GM13977 (cell line): ENCODE measurements around the gene PHF21B.

Experiments
- DNase-seq: peaks from one replicate; pipeline ENCODE4 v3.0.0; 2012; ENCODE audit warnings: low spot score
- in situ Hi-C: fragments of 300-500 bp; cut with MboI; formaldehyde crosslinking; loops from one replicate; pipeline ENCODE4 v1.12.0; 2022; ENCODE audit warnings: low sequenced_read_pairs, low pct_unique_long_range_greater_than_20kb, mixed read lengths, inconsistent platforms; ENCODE audit not compliant: unreplicated experiment
- TF ChIP-seq, protein P1 (sequence below): IDR thresholded peaks from 2 replicates; pipeline ENCODE4 v1.5.1; 2012; ENCODE audit warnings: mild to moderate bottlenecking, control low read depth; ENCODE audit not compliant: insufficient read depth; ENCODE audit errors: extremely low read depth, missing control alignments

PHF21B gene

DNA sequence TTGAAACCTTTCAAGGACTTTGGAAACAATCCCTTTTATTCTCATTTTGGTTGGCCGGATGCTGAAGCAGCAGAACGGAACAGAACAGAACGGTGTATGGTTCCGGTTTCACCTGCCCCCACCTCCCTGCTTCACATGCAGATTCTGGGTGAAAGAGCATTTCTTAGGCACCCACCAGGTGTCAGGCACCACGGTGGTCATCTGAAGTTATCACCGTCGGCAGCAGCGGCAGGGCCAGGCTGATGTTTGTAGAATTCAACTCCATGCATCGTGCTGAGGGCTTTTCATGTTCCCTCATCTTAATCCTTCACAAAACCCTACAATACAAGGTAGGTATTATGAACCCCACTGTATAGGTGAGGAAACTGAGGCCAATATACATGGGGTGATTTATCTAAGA, 13.6 kb upstream of the PHF21B start:
- in situ Hi-C loops = no loop called here
- TF ChIP-seq, protein P1, sequence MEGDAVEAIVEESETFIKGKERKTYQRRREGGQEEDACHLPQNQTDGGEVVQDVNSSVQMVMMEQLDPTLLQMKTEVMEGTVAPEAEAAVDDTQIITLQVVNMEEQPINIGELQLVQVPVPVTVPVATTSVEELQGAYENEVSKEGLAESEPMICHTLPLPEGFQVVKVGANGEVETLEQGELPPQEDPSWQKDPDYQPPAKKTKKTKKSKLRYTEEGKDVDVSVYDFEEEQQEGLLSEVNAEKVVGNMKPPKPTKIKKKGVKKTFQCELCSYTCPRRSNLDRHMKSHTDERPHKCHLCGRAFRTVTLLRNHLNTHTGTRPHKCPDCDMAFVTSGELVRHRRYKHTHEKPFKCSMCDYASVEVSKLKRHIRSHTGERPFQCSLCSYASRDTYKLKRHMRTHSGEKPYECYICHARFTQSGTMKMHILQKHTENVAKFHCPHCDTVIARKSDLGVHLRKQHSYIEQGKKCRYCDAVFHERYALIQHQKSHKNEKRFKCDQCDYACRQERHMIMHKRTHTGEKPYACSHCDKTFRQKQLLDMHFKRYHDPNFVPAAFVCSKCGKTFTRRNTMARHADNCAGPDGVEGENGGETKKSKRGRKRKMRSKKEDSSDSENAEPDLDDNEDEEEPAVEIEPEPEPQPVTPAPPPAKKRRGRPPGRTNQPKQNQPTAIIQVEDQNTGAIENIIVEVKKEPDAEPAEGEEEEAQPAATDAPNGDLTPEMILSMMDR = no peak

DNA sequence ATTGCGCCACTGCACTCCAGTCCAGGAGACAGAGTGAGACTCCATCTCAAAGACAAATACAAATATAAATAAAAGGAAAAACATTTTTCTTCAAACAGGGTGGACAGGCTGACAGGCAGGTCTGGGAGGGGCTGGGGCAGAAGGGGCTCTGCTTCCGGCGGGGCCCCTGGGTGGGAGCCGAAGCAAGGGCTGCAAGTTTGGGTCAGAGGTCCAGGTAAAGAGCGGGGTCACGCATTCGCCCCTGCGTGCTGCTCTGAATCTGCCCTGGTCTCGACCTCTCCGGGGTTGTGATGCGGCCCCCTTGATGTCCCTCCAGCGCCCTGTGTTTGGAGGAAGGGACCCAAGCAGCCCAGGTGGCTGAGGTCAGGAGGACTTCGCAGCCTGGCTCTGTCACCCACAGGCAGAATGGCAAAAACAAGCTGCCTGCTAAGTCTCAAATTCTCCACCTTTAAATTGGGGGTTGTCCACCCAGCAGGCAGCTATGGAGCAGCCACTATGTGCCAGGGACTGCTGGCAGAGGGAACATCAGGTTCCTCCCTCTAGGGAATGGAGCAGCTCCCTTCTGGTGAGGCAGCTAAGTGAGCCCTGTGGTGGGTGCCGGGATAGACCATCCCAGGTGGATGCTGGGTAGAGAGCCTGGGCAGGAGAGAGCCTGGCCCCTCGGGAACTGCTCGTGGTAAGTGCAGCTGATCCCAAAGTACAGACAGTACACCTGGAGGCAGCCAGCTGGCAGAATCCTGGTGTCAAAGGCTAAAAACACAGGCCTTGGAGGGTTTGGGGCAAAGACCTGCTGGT, 10.3 kb upstream of the PHF21B start:
- DNase-seq = no peak
- TF ChIP-seq, protein P1 = no peak
- in situ Hi-C loops = no loop called here

More for the DNA sequence above, 13.6 kb upstream of the PHF21B start:
- DNase-seq = no peak

- in situ Hi-C loops = no loop called here
- TF ChIP-seq, protein P1 = no peak
- DNase-seq = no peak
These were observed 4.8 kb upstream of the PHF21B start for GRCh38 chr22:45014654-45015053.

GRCh38 chr22:45013138-45013537, 3.3 kb upstream of the PHF21B start:
- in situ Hi-C loops = no loop called here
- TF ChIP-seq, protein P1 = no peak
- DNase-seq = no peak

DNA sequence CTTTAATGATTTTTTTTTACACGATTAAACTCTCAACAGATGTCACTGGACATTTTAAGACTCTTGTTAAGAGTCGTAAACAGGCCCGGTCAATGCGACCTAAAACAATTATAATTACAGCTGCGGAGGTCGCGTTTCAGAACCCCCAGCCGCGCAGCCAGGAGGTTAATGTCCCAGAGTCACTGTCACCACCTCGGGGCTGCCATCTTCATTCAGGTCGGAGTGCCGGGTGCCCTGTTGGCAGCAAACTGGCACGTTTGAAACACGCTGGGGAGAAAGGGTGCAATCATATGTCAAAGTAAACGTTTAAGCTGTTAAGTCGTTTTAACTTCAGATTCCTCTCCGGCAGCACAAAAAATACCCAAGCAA, 711 bp upstream of the PHF21B start:
- no peak for DNase-seq
- in situ Hi-C loops = no loop called here
- TF ChIP-seq, protein P1 = no peak

DNA sequence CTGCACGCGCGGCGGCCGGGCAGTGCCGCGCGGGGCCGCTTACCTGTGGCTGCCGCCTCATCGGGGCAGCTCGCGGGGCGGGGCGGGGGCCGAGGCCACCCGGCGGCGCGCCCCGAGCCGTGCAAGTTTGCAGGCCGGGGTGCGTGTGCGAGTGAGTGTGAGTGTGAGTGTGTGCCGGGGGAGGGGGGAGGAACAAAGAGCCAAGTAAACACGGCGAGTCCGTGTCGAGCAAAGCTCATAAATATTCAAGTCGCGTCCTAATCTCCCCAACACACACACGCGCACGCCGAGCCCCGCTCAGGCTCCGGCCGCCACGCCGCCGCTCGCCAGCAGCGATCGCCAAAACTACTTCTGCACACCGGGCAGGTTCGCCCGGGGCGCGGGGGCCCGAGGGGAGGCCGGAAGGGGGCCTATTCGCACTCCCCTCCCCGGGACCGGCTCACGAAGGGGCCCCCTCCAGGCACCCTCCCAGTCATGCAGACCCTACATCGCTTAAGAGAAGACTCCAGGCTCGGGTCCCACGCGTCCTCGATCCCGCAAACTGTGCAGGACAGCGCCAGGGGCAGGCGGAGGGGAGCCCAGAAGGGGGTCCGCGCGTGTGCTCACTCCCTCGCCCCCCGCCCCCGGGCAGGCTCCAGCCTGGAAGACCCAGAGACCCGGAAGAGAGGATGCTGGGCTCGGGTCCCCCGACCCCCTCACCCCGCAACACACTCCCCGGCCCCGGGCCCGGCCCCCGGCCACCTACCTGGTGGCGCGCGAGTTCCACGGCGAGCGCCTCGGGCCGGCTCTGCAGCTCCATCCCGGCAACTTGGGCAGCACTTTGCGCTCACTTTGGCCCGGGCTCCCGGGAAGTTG, 827 bp downstream of the PHF21B start:
- peak; percentile 66 for DNase-seq
- TF ChIP-seq, protein P1 = no peak
- in situ Hi-C loops = no loop called here
